Activated gamma-delta T cell treated with Interleukin-2 at 50 U/mL for 16 hours (primary cell): ENCODE measurements around the gene TEAD1.

Source experiments
- DNase-seq: peaks from one replicate; pipeline ENCODE4 v3.0.0-alpha.2; 2020

The TEAD1 gene

GRCh38 chr11:12667646-12668045 lies 6.6 kb upstream of the TEAD1 start:
- DNase-seq = no peak

- no peak for DNase-seq
Observed at GRCh38 chr11:12668166-12668565, 6.1 kb upstream of the TEAD1 start.

GRCh38 chr11:12669930-12670329 lies 4.3 kb upstream of the TEAD1 start:
- no peak for DNase-seq

GRCh38 chr11:12671370-12671769 lies 2.9 kb upstream of the TEAD1 start:
- no peak for DNase-seq

GRCh38 chr11:12673601-12673923 lies 659 bp upstream of the TEAD1 start:
- no peak for DNase-seq

GRCh38 chr11:12674571-12674935 lies 332 bp downstream of the TEAD1 start:
- no peak for DNase-seq

GRCh38 chr11:12674936-12675696 lies 895 bp downstream of the TEAD1 start:
- no peak for DNase-seq

- DNase-seq = no peak
Observed at GRCh38 chr11:12675951-12676711, 1.9 kb downstream of the TEAD1 start.

GRCh38 chr11:12677131-12677530 lies 2.9 kb downstream of the TEAD1 start:
- no peak for DNase-seq

GRCh38 chr11:12678092-12678491 lies 3.9 kb downstream of the TEAD1 start:
- DNase-seq = no peak

- DNase-seq = no peak
Observed at GRCh38 chr11:12678991-12679390, 4.8 kb downstream of the TEAD1 start.

GRCh38 chr11:12679471-12679870 lies 5.2 kb downstream of the TEAD1 start:
- DNase-seq = no peak

- no peak for DNase-seq
Observed at GRCh38 chr11:12680246-12680939, 6.2 kb downstream of the TEAD1 start.

- no peak for DNase-seq
Observed at GRCh38 chr11:12680940-12681258, 6.7 kb downstream of the TEAD1 start.

- DNase-seq = no peak
Observed at GRCh38 chr11:12681466-12681865, 7.2 kb downstream of the TEAD1 start.

GRCh38 chr11:12682288-12682687 lies 8.1 kb downstream of the TEAD1 start:
- DNase-seq = no peak

- DNase-seq = no peak
Observed at GRCh38 chr11:12682737-12683500, 8.7 kb downstream of the TEAD1 start.

GRCh38 chr11:12683874-12684273 lies 9.7 kb downstream of the TEAD1 start:
- DNase-seq = no peak

- DNase-seq = no peak
Observed at GRCh38 chr11:12684315-12684714, 10.1 kb downstream of the TEAD1 start.

- DNase-seq = no peak
Observed at GRCh38 chr11:12684816-12685215, 10.6 kb downstream of the TEAD1 start.

- DNase-seq = no peak
Observed at GRCh38 chr11:12685229-12685628, 11.0 kb downstream of the TEAD1 start.

- DNase-seq = no peak
Observed at GRCh38 chr11:12686246-12687060, 12.2 kb downstream of the TEAD1 start.

GRCh38 chr11:12687216-12687623 lies 13.0 kb downstream of the TEAD1 start:
- DNase-seq = no peak
